ENCODE results near the gene ETV6. TPM values are rescaled to one million over a fixed set of nuclear protein-coding genes. Genes with fewer than 3 reads are reported as not detected.

The ETV6 gene
- total and polyA plus RNA-seq, 2 of the 8 experiments (the other 6 are each of a cell fraction or from before 2014, with no cell fraction given) = 5.5 to 23.9 TPM

GRCh38 chr12:11718105-11718504, 68.6 kb downstream of the ETV6 start (continued):
- TF ChIP-seq NRF1 (IDR thresholded peaks at IDR 0.05; ENCODE audit: low read depth, low read length) = no peak
- TF ChIP-seq CEBPB (IDR thresholded peaks at IDR 0.05; ENCODE audit: low read depth, low read length) = no peak
- TF ChIP-seq RXRA (IDR thresholded peaks at IDR 0.05; ENCODE audit: insufficient read depth, low read depth, low read length) = no peak
- no peak for TF ChIP-seq RBBP5 (IDR thresholded peaks at IDR 0.05; ENCODE audit: borderline replicate concordance, low read depth, low read length)

Measured in H1 (cell line).